Parathyroid adenoma (tissue), 2 donors: Measurements from ENCODE around the gene FBXO9.

Source experiments
- H2AFZ ChIP-seq: fragments of 300-600 bp; sonication (generic); one replicate; pipeline ENCODE4 v1.7.0; 2017; ENCODE audit warnings: antibody characterized with exemption, mild to moderate bottlenecking
- H3K27ac ChIP-seq: fragments of 300-600 bp; sonication (generic); one replicate; pipeline ENCODE4 v1.7.0; 2017
- H3K27me3 ChIP-seq: fragments of 300-600 bp; sonication (generic); one replicate; pipeline ENCODE4 v1.7.0; 2017; ENCODE audit warnings: low read length; ENCODE audit not compliant: control insufficient read depth, insufficient read depth
- H3K36me3 ChIP-seq: fragments of 300-600 bp; sonication (generic); one replicate; pipeline ENCODE4 v1.7.0; 2017; ENCODE audit warnings: low read length; ENCODE audit not compliant: control insufficient read depth, insufficient read depth
- H3K4me1 ChIP-seq: fragments of 300-600 bp; sonication (generic); one replicate; pipeline ENCODE4 v1.7.0; 2017; ENCODE audit warnings: control low read depth
- H3K4me2 ChIP-seq: fragments of 300-600 bp; sonication (generic); one replicate; pipeline ENCODE4 v1.7.0; 2017; ENCODE audit warnings: low read length
- H3K4me3 ChIP-seq: fragments of 300-600 bp; sonication (generic); one replicate; pipeline ENCODE4 v1.7.0; 2017; ENCODE audit warnings: low read depth, low read length
- H3K79me2 ChIP-seq: fragments of 300-600 bp; sonication (generic); one replicate; pipeline ENCODE4 v1.7.0; 2017; ENCODE audit warnings: control low read depth
- H3K9ac ChIP-seq: fragments of 300-600 bp; sonication (generic); one replicate; pipeline ENCODE4 v1.7.0; 2017; ENCODE audit warnings: mild to moderate bottlenecking
- H3K9me3 ChIP-seq: fragments of 300-600 bp; sonication (generic); one replicate; pipeline ENCODE4 v1.7.0; 2017; ENCODE audit warnings: low read length; ENCODE audit not compliant: control insufficient read depth
- CTCF ChIP-seq: fragments of 300-600 bp; sonication (generic); IDR thresholded peaks from one replicate; pipeline ENCODE4 v1.7.0; 2017; ENCODE audit warnings: antibody characterized with exemption, mild to moderate bottlenecking
- donor health status: primary hyperparathyroidism.

FBXO9 gene

GRCh38 chr6:53065266-53066076 is at the start of gene FBXO9:
Gene FBXO9 (plus strand): TSS chr6:53065404. CDS start chr6:53065790, 386 bp downstream.
- Histone ChIP-seq H3K27ac (peak within 1 kb of the TSS; percentile 88), H3K4me3 (peak within 1 kb of the TSS; percentile 94), H3K36me3 (no peaks in the 10 kb centered on the region), H3K27me3 (no peaks in the 10 kb centered on the region), H3K9ac (peak within 1 kb of the TSS; percentile 91), H3K4me2 (peak within 1 kb of the TSS; percentile 93), H3K79me2 (no peaks in the 10 kb centered on the region), H3K4me1 (peaks cover 11% of the 10 kb centered on the region), H2AFZ (peak within 1 kb of the TSS; percentile 94), H3K9me3 (no peaks in the 10 kb centered on the region)
- TF ChIP-seq CTCF, result no peak

DNA sequence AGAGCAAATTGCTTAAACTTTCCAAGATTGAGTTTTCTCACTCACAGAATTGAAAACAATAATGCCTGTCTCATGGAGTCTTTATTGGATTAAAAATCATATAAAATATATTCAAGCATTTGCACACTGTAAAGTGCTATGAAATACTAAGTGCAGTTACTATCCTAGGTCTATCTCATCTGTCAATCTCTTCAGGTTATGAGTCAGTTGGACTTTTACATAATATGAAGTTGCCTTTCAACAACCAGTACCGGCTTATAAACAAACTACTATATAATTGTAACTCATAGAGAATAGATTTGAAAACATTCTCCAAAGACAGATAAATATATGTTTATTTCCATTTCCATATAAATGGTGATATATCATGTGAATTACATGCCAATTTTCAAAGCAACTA is 49.7 kb upstream of the FBXO9 start:
- no peaks in the 10 kb centered on the region for H3K27me3 ChIP-seq
- no peak overlapping the region for H3K4me2 ChIP-seq
- H3K79me2 ChIP-seq, result no peaks in the 10 kb centered on the region
- no peaks in the 10 kb centered on the region for H3K9me3 ChIP-seq
- H3K36me3 ChIP-seq, result no peaks in the 10 kb centered on the region
- no peak overlapping the region for H3K9ac ChIP-seq
- no peak overlapping the region for H2AFZ ChIP-seq
- peaks cover 10% of the 10 kb centered on the region for H3K4me1 ChIP-seq
- H3K27ac ChIP-seq, result no peak overlapping the region
- no peak for TF ChIP-seq CTCF
- no peak overlapping the region for H3K4me3 ChIP-seq

DNA sequence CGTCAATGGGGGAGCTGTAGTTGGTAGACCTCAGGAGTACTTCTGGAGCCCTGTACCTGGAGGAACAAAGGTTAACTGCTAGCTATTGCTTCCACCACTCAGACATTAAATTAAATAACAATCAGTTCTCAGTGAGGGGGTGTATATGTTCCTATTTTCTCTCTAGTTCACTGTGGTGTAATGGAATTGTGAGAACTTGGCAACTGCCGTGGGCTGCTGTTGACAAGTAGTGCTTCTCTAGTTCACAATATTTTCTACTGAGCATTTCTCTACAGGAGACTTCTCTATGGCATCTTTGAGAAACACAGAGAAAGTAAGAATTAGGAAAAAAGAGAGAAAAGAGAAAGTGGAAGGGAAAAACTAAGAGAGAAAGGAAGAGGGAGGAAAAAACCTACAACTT is 46.8 kb upstream of the FBXO9 start:
- Histone ChIP-seq H3K79me2 (no peaks in the 10 kb centered on the region), H3K27ac (no peak overlapping the region), H3K4me1 (no peaks in the 10 kb centered on the region), H3K27me3 (no peaks in the 10 kb centered on the region), H3K4me2 (no peak overlapping the region), H2AFZ (no peak overlapping the region), H3K4me3 (no peak overlapping the region), H3K36me3 (no peaks in the 10 kb centered on the region), H3K9ac (no peak overlapping the region), H3K9me3 (no peaks in the 10 kb centered on the region)
- TF ChIP-seq CTCF, result no peak

- Histone ChIP-seq H3K27ac (no peak overlapping the region), H3K27me3 (no peaks in the 10 kb centered on the region), H3K9me3 (no peaks in the 10 kb centered on the region), H3K4me3 (no peak overlapping the region), H2AFZ (no peak overlapping the region), H3K36me3 (no peaks in the 10 kb centered on the region), H3K4me1 (no peaks in the 10 kb centered on the region), H3K4me2 (no peak overlapping the region), H3K9ac (no peak overlapping the region), H3K79me2 (no peaks in the 10 kb centered on the region)
- no peak for TF ChIP-seq CTCF
Observed at GRCh38 chr6:53020005-53020744, 45.0 kb upstream of the FBXO9 start.
